Measurements from ENCODE around the gene SPDYE6.

DNA sequence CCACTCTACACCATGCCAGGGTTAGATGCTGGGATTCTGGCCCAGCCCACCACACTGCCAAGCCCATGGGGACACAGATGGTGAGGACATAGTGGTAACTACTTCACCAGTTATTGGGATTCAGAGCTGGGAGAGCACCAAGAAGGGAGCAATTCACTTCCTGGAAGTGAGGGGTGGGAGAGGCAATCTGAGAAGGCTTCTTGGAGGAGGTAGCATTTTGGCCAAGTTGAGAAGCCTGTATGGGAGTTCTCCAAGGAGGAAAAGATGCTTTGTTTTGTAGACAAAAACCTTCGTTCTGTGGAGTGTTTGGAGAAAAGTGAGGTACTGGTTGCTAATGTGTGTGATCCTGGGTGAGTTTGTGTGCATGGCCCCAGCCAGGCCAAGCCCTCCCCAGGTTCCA is 36.1 kb upstream of the SPDYE6 start:
- TF ChIP-seq CTCF (IDR thresholded peaks at IDR 0.05; ENCODE audit: insufficient read depth, low read length, poor library complexity, severe bottlenecking), result no peak
- TF ChIP-seq EZH2phosphoT487 (conservative IDR thresholded peaks at IDR 0.05; ENCODE audit: low read length), result no peak

Data from SU-DHL-6 (cell line).